K562 (cell line): ENCODE measurements around the gene TBC1D10A. TPM values are rescaled to one million over a fixed set of nuclear protein-coding genes. Genes with fewer than 3 reads are reported as not detected.
A peak's percentile ranks its signal among the peaks of the same experiment; 100 is the strongest.

Experiments
- BHLHE40 ChIP-seq: IDR thresholded peaks from 2 replicates; pipeline ENCODE4 v1.6.1; 2011; ENCODE audit warnings: low read length, improper control_type of control experiment
- CCNT2 ChIP-seq: IDR thresholded peaks from 2 replicates; pipeline ENCODE4 v1.6.1; 2011; ENCODE audit warnings: borderline replicate concordance, low read depth, mild to moderate bottlenecking, moderate library complexity, mixed read lengths, low read length; ENCODE audit not compliant: insufficient read length; ENCODE audit errors: extremely low read depth
- CREBBP ChIP-seq: IDR thresholded peaks from one replicate; pipeline ENCODE4 v1.6.1; 2012; ENCODE audit warnings: low read depth, mild to moderate bottlenecking, control low read depth, inconsistent platforms, low read length
- FOSL1 ChIP-seq: fragments of 200-800 bp; sonication (Bioruptor generic); conservative IDR thresholded peaks from 2 replicates; pipeline ENCODE4 v1.6.1; 2016; ENCODE audit warnings: missing genetic modification characterization, missing compliant biosample characterization
- GATAD2A ChIP-seq: fragments of 450-650 bp; IDR thresholded peaks from 2 replicates; pipeline ENCODE4 v1.6.1; 2017
- KDM5B ChIP-seq: fragments of 200-600 bp; sonication (generic); IDR thresholded peaks from 2 replicates; pipeline ENCODE4 v1.6.1; 2012; ENCODE audit warnings: low read depth, mild to moderate bottlenecking, moderate library complexity, low read length, control low read depth, inconsistent platforms; ENCODE audit not compliant: insufficient replicate concordance
- MAFF ChIP-seq: IDR thresholded peaks from 2 replicates; pipeline ENCODE4 v1.6.1; 2012; ENCODE audit warnings: low read length, improper control_type of control experiment
- NR1H2 ChIP-seq: sonication (generic); formaldehyde crosslinking; IDR thresholded peaks from 2 replicates; pipeline ENCODE4 v1.4.0; 2020; ENCODE audit warnings: mild to moderate bottlenecking, missing genetic modification reagents
- POLR2A ChIP-seq: fragments of 450-650 bp; conservative IDR thresholded peaks from 2 replicates; pipeline ENCODE4 v1.6.1; 2016
- POLR2G ChIP-seq: fragments of 200-400 bp; formaldehyde crosslinking; IDR thresholded peaks from 2 replicates; pipeline ENCODE4 v1.6.1; 2017; ENCODE audit warnings: low read depth, mild to moderate bottlenecking, antibody characterized with exemption, low read length, moderate library complexity
- SAP30 ChIP-seq: fragments of 200-600 bp; sonication (generic); IDR thresholded peaks from 2 replicates; pipeline ENCODE4 v1.6.1; 2012; ENCODE audit warnings: borderline replicate concordance, low read depth, mild to moderate bottlenecking, moderate library complexity, low read length, control low read depth, inconsistent platforms; ENCODE audit not compliant: insufficient read depth, poor library complexity, severe bottlenecking
- SREBF1 ChIP-seq: fragments of 150-350 bp; IDR thresholded peaks from 2 replicates; pipeline ENCODE4 v1.6.1; 2014; ENCODE audit warnings: antibody characterized with exemption, low read depth, low read length, borderline replicate concordance
- polyA plus RNA-seq, 8 experiments: library from polyadenylated mRNA; depleted of rRNA in 4 of 8; stranded (reverse) in 5 of 8; unstranded in 3 of 8; fragments of >200 nt; fragmentation: Nextera tagmentation in 2 of 8; fragmentation: Illumina TruSeq in 1 of 8; extraction: Ambion mirVana in 2 of 8; extraction: Trizol in 1 of 8; gene quantifications; 2 replicates each; pipeline versions ENCODE4 v1.2.1 to v1.2.3, GENCODE V29; 2011 to 2014; ENCODE audit warnings: inconsistent platforms in 1 of 8, missing spikeins in 1 of 8
- total RNA-seq, 7 experiments: library from RNA; depleted of rRNA in 6 of 7; stranded (reverse); fragments of >200 nt in 6 of 7; fragmentation: Illumina TruSeq in 2 of 7; extraction: Trizol in 2 of 7; gene quantifications; 2 replicates each; pipeline versions ENCODE4 v1.2.1 to v1.2.3, GENCODE V29; 2011 to 2021; ENCODE audit warnings: low replicate concordance in 1 of 7
- TF ChIP-seq, protein P1 (sequence below): fragments of 150-350 bp; conservative IDR thresholded peaks from 2 replicates; pipeline ENCODE4 v1.6.1; 2014; ENCODE audit warnings: low read length
- TF ChIP-seq, protein P2 (sequence below), 2 experiments: IDR thresholded peaks; 2 replicates each; pipeline ENCODE4 v1.6.1; 2011; ENCODE audit warnings: borderline replicate concordance in 1 of 2, control low read depth in 1 of 2, low read depth in 1 of 2, low read length in 1 of 2, mild to moderate bottlenecking in 1 of 2, mixed read lengths in 1 of 2, moderate library complexity in 1 of 2; ENCODE audit not compliant: insufficient read depth in 1 of 2, insufficient read length in 1 of 2, poor library complexity in 1 of 2, severe bottlenecking in 1 of 2; ENCODE audit errors: extremely low read depth in 1 of 2
- TF ChIP-seq, protein P3 (sequence below): fragments of 450-650 bp; IDR thresholded peaks from 2 replicates; pipeline ENCODE4 v1.6.1; 2017; ENCODE audit warnings: antibody characterized with exemption
- TF ChIP-seq, protein P4 (sequence below), 2 experiments: fragments of 450-650 bp; IDR thresholded peaks; 2 replicates each; pipeline ENCODE4 v1.6.1; 2018; ENCODE audit warnings: mild to moderate bottlenecking in 2 of 2, low read depth in 1 of 2; ENCODE audit not compliant: partially characterized antibody in 2 of 2

The TBC1D10A gene
- total and polyA plus RNA-seq, 9 of the 15 experiments (the other 6 are each of a cell fraction or from before 2014, with no cell fraction given), result 0.13 to 10.4 (median 4.6) TPM

DNA sequence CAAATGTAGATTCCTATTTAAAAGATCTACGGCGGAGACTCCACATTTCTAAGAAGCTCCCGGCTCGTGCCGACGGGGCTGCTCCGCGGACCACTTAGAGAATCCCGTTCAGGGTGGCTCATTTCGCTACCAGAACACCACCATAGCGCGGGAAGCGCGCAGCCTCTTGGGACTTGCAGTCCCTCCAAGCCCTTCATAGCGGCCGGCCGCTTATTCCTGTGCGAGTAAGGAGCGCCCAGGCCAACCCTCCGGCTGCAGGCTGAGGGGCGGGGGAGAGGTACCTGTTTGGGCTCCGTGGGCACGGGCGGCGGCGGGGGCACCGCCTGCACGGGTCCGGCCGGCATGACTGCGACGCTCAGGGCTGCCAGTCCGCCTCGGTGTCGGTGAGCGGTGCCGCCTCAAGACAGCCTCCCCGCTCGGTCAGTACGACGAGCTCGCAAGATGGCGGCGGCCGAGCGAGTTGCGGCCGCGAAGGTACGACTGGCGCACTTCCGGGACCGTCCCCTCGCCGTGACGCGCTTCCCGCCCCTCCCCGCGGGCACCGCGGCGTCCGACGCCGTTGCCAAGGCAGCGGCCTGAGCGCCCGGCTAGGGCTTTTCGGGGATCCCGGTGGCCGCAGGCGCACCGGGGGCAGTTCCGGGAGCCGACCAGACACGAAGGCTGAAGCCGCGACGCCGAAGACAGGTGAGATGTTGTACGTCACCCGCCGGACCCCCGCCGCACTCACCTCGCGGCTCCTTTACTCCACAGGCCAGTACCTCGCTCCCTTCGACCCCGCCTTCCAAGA lies 29.9 kb upstream of the TBC1D10A start, which contains the start of the genes CCDC157 and SF3A1 (continued):
- peak; percentile 87 for TF ChIP-seq SAP30
- peak; percentile 30; the same call in 1 of the 2 replicates for TF ChIP-seq FOSL1 (tag)
- TF ChIP-seq CCNT2, result peak; percentile 36
- TF ChIP-seq CREBBP, result no peak
- TF ChIP-seq, protein P1, sequence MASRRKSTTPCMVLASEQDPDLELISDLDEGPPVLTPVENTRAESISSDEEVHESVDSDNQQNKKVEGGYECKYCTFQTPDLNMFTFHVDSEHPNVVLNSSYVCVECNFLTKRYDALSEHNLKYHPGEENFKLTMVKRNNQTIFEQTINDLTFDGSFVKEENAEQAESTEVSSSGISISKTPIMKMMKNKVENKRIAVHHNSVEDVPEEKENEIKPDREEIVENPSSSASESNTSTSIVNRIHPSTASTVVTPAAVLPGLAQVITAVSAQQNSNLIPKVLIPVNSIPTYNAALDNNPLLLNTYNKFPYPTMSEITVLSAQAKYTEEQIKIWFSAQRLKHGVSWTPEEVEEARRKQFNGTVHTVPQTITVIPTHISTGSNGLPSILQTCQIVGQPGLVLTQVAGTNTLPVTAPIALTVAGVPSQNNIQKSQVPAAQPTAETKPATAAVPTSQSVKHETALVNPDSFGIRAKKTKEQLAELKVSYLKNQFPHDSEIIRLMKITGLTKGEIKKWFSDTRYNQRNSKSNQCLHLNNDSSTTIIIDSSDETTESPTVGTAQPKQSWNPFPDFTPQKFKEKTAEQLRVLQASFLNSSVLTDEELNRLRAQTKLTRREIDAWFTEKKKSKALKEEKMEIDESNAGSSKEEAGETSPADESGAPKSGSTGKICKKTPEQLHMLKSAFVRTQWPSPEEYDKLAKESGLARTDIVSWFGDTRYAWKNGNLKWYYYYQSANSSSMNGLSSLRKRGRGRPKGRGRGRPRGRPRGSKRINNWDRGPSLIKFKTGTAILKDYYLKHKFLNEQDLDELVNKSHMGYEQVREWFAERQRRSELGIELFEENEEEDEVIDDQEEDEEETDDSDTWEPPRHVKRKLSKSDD, result no peak
- TF ChIP-seq POLR2A, result peak; percentile 89
- TF ChIP-seq MAFF, result no peak
- TF ChIP-seq, protein P2, sequence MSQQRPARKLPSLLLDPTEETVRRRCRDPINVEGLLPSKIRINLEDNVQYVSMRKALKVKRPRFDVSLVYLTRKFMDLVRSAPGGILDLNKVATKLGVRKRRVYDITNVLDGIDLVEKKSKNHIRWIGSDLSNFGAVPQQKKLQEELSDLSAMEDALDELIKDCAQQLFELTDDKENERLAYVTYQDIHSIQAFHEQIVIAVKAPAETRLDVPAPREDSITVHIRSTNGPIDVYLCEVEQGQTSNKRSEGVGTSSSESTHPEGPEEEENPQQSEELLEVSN (IDR thresholded peaks at IDR 0.05; ENCODE audit: borderline replicate concordance in 1 of 2, extremely low read depth in 1 of 2, insufficient read depth in 1 of 2, insufficient read length in 1 of 2, low read depth in 1 of 2, low read length in 1 of 2, poor library complexity in 1 of 2, severe bottlenecking in 1 of 2), result peak in 1 of 2 experiments; percentile 21
- TF ChIP-seq, protein P3, sequence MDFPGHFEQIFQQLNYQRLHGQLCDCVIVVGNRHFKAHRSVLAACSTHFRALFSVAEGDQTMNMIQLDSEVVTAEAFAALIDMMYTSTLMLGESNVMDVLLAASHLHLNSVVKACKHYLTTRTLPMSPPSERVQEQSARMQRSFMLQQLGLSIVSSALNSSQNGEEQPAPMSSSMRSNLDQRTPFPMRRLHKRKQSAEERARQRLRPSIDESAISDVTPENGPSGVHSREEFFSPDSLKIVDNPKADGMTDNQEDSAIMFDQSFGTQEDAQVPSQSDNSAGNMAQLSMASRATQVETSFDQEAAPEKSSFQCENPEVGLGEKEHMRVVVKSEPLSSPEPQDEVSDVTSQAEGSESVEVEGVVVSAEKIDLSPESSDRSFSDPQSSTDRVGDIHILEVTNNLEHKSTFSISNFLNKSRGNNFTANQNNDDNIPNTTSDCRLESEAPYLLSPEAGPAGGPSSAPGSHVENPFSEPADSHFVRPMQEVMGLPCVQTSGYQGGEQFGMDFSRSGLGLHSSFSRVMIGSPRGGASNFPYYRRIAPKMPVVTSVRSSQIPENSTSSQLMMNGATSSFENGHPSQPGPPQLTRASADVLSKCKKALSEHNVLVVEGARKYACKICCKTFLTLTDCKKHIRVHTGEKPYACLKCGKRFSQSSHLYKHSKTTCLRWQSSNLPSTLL, result peak; percentile 88
- no peak for TF ChIP-seq SREBF1
- TF ChIP-seq KDM5B, result peak; percentile 83
- TF ChIP-seq NR1H2 (CRISPR knock-in tag), result no peak
- TF ChIP-seq GATAD2A, result no peak
- TF ChIP-seq BHLHE40, result 0 out of 2 replicates have a peak, but pooled peaks have one; percentile 5
- TF ChIP-seq, protein P4, sequence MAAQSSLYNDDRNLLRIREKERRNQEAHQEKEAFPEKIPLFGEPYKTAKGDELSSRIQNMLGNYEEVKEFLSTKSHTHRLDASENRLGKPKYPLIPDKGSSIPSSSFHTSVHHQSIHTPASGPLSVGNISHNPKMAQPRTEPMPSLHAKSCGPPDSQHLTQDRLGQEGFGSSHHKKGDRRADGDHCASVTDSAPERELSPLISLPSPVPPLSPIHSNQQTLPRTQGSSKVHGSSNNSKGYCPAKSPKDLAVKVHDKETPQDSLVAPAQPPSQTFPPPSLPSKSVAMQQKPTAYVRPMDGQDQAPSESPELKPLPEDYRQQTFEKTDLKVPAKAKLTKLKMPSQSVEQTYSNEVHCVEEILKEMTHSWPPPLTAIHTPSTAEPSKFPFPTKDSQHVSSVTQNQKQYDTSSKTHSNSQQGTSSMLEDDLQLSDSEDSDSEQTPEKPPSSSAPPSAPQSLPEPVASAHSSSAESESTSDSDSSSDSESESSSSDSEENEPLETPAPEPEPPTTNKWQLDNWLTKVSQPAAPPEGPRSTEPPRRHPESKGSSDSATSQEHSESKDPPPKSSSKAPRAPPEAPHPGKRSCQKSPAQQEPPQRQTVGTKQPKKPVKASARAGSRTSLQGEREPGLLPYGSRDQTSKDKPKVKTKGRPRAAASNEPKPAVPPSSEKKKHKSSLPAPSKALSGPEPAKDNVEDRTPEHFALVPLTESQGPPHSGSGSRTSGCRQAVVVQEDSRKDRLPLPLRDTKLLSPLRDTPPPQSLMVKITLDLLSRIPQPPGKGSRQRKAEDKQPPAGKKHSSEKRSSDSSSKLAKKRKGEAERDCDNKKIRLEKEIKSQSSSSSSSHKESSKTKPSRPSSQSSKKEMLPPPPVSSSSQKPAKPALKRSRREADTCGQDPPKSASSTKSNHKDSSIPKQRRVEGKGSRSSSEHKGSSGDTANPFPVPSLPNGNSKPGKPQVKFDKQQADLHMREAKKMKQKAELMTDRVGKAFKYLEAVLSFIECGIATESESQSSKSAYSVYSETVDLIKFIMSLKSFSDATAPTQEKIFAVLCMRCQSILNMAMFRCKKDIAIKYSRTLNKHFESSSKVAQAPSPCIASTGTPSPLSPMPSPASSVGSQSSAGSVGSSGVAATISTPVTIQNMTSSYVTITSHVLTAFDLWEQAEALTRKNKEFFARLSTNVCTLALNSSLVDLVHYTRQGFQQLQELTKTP (IDR thresholded peaks at IDR 0.05; ENCODE audit: low read depth in 1 of 2, partially characterized antibody in 2 of 2), result no peak
- TF ChIP-seq POLR2G, result peak; percentile 97
